GM18868 (cell line): Measurements from ENCODE around the gene ABTB2.
"Not testable (repeated sequence)": the region's sequence is repeated elsewhere in the genome, so short reads cannot be mapped to it uniquely, and the experiment has no call there.

Experiments used
- ATAC-seq: cut with Tn5 transposase; IDR thresholded peaks from one replicate; pipeline ENCODE4 v1.9.1; 2021; ENCODE audit warnings: mild to moderate bottlenecking, moderate library complexity; ENCODE audit not compliant: unreplicated experiment

Gene ABTB2

DNA sequence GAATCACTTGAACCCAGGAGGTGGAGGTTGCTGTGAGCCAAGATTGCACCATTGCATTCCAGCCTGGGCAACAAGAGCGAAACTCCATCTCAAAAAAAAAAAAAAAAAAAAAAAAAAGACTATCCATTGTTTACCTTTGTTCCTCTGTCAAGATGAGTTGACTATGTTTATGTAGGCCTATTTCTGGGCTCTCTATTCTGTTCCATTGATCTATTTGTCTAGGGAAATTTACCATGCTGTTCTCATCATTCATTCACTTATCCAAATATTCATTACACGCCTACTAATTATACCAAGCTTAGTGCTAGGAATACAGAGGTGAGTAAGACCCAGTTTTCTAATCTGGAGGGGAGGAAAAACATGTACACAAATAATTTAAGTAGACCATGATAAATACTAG is 139.1 kb downstream of the ABTB2 start:
- not testable (repeated sequence) for ATAC-seq

DNA sequence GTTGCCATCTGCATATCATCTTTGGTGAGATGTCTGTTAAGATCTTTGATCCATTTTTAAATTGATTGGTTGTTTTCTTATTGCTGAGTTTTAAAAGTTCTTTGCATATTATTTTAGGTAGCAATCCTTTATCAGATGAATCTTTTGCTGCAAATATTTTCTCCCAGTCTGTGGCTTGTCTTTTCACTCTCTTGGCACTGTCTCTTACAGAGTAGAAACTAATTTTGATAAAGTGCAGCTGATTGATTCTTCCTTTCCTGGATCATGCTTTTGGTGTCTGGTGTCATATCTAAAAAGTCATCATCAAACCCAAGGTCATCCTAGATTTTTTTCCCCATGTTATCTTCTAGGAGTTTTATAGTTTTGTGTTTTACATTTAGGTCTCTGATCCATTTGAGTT is 139.7 kb downstream of the ABTB2 start:
- ATAC-seq, result no peak

DNA sequence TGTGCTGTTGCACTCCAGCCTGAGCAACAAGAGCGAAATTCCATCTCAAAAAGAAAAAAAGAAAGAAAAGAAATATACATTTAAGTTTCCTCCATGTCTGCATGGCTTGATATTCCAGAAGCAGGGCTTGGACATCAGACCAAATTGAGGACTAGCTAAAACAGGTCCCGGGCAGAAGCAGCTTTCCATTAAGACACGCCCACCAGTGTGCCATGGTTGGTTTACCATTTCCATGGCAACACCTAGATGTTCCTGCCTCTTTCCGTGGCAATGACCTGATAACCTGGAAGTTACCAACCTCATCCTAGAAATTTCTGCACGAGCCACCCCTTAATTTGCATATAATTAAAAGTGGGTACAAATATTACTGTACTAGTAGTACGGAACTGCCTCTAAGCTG is 141.1 kb downstream of the ABTB2 start:
- ATAC-seq, result no peak

DNA sequence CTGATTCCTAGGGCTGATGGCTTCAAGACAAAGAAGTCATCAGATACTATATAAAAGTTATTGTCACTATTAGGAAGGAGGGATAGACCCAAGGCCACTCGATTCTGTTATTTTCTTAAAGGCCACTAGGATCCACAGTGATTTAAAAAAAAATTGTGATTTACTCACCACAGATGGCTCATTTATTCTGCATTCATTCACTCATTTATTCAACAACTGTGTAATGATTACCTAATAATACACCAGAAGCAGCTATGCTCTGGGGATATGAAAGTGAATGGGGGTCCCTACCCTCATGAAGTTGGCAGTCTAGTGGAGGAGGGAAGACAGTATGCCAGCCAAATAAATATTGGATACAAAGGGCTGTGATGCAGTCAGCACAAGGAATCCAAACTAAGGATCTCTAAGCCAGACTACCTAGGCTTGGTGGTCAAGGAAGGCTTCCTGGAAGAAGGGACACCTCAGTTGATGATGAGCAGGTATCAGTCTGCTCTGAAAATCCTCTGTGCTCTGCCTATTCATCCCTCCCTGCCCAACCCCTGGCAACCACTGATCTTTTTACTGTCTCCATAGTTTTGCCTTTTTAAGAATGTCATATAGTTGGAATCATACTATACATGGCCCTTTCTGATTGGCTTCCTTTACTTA is 141.9 kb downstream of the ABTB2 start:
- no peak for ATAC-seq

DNA sequence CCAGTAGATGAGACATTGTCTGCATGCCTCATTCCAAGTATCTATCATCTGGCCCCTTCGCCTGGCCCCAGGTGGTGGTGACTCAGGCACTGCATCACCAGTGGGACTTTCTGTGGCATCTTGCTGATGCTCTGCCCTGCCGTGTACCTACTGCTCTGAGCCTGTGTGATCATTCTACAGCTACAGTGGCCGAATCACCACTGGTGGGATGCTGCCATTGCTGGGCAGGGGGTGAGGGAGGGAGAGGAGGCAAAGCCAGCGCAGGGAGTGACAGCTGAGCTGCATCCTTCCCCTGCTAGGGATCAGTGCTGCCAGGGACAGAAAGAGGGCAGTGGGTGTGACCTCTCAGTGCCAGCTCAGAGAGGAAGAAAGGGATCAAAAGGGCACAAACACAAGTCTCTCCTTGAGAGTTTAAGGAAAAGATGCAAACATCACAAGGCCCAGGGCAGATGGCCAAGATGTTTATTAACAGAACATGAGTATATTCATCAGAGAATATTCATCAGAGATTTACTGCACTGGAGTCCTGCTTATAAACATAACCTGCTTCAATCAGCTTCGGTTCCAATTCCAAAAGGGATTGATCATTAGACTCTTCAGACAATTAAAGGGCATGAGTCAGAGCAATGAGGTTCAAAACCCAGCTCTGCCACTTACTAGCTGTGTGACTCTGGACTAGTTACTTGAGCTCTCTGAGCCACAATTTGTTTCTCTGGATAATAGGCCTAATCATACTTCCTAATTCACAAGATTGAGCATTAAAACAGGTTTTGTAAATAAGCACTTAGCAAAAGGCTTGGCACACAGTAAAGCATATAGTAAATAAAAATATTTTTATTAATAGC is 142.6 kb downstream of the ABTB2 start:
- ATAC-seq, result peak; percentile 77

DNA sequence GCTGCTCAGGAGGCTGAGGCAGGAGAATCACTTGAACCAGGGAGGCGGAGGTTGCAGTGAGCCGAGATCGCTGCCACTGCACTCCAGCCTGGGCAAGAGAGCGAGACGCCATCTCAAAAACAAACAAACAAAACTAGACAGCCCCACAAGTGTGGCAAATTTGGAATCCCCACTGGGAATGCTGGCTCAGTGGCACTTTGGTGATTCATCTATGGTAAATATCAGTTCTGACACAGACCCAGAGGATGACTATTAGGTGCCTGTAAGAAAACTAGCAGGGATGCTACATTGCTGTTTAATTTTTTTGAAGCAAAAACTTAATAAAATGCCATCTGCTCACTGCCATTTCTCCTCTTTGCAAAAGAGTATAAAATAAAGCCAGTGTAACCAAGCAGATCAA is 144.4 kb downstream of the ABTB2 start:
- no peak for ATAC-seq

DNA sequence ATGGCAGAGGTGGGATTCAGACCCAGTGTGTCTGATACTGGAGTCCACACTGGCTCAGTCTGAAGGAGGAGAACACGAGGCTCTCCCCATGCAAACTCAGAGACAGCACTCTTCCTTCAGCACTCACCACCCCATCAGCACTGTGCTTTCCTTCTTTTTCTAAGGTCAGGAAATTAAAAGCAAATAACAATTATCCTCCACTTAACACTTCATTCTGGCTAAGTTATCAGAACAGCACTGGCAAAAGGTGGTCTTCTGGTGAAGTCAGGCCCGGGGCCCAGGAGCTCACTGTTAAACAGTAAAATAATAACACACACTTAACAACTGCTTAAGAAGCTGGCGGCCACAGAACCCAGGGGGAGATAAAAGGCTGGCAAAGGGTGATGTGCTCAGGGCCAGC is 145.2 kb downstream of the ABTB2 start:
- ATAC-seq, result no peak

DNA sequence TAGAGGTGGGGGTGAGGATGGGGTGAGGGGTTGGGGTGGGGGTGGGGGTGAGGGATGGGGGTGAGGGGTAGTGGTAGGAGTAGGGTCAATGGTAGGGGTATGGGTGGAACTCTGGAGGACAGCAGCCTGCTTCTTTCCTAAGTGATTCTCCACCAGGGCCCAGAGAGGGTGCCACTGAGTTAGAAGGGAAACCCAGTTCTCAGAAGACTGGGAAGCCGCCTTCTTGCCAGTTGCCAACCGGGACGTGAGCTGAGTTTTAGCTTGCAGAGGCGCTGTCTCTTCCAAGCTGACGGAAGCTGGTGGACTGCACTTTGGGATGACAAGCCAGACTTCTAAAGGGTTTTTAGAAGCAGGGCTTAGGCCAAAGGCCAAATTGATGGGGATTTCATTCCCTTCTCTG is 148.0 kb downstream of the ABTB2 start:
- no peak for ATAC-seq

DNA sequence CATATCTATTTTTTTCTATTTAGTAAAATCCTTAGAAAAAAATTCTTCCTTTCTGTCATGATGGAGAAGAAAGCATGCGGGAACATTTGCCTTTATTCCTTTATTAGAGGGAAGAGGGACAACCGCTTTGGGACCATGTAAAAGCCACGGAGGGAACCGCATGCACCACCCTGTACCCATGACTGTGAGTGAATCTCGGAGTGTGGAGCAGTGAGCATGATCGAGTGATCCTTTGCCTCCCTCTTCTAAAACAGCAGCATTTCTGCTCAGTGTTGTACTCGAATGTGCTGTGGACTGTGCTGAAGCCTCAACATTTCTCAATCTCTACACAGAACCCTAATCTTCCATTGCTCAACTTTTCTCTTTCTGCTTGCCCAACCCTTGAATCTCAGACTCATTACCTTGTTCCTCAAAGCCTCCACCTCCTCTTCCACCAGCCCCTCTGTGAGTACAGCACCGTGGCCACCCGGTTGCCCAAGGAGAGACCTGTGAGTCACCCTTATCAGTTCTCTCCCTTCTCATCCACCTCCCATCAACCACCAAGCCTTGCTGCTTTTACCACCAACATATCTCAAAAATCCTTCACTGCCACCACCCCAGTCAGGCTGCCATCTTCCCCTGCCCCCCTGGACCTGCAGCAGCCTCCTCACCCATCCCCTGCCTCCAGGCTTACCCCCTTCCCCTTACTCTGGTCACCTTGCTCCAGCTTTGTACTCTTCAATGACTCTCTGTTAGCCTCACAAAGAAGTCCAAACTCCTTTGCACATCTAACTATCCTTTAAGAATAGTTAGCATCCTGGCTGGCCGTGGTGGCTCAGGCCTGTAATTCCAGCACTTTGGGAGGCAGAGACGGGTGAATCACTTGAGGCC is 149.3 kb downstream of the ABTB2 start:
- ATAC-seq, result no peak

DNA sequence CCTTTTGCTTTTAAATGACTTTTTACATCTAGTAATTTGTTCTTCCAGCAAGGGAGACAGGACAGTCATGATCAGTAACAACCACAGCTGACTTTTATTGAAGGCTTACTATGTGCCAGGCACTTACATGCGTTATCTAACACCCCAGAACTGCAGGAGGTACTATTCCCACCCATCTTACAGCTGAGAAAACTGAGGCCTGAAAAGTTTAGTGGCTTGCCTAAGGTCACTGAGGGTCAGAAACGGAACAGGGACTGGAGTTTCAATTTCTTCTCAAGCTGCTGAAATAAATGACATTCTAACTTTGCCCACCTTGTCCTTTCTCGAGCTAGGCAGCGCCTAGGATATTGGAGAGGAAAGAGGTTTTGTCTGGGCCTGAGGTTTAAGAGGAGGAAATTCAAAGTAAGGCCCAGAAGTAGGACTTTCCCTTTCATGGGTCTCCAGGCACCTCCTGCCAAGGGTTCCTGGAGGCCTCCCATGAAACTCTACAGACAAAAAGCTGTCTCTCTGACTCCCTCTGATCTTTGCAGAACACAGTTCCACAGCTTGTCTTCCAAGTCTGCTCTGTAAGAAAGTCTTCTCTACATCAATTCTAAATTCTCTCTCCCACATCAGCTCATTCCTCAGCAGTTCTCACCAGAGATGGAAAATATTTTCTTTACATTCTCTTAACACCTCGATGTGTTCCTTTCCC is 150.2 kb downstream of the ABTB2 start:
- no peak for ATAC-seq

DNA sequence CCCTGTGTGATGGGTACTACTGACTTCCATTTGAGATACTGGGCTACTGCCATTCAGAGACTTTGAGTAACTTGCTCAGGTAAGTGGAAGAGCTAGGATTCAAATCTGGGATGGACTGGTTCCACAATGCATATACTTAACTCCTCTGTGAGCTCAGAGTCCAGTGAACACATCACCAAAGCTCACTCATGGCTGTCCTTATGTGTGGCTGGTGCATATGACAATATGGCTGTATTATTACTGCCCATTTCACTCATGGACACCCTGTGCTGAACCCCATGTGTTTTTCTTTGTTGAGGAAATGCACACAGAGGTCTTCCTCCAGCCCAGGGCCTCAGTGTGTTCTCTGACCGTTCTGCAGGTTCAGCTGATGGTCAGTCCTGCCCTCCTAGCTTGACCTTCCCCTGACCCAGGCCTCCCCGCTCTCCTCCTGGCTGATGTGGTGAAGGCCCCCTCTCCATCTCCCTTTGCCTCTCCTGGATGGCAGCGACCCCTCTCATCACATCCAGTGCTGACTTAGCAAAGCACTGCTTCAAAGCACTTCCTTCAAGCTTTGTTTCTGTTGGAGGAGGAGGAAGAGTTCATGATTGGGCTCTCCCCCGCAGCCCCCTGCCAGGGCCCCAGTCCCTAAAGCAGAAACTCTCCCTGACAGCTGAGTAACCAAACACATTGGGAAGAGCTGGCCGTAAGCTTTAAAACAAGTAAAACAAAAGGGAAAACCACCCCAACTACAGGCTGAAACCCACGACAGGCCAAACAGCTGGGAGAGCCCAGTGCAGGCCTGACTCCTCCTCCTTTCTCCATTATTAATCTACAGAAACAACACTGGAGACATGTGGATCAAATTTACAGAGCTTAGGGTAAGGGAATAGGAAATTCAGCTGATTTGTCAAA is 151.2 kb downstream of the ABTB2 start:
- ATAC-seq, result no peak

DNA sequence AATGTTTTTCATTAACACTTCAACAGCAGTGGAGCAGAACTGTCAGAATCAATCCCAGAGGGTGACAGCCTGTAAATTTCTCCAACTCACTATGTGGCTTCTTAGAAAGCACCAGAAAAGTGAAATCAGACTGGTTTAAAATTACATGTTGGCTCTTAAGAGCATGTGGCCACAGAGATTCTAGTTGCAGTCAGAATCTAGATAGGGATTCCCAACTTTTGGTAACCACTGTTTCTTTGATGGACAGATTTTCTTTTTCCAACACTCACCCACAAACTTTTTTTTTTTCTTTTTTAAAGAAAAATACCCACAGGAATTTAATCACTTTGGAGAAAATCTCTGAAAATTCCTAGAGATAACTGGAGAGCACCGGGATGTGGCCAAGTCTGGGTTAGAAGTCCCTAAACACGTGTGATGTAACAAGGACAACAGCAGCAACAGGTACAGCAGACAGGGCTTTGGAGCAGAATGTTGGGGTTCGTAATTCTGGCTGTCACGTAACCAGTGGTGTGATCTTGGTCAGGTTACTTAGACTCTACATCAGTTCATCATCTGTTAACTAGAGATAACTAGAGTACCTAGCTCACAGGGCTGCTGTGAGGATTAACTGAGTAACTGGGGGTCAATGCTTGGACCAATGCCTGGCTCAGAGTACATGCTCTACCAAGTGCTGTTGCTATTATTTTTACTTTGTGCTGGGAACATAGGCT is 152.3 kb downstream of the ABTB2 start:
- ATAC-seq, result no peak

DNA sequence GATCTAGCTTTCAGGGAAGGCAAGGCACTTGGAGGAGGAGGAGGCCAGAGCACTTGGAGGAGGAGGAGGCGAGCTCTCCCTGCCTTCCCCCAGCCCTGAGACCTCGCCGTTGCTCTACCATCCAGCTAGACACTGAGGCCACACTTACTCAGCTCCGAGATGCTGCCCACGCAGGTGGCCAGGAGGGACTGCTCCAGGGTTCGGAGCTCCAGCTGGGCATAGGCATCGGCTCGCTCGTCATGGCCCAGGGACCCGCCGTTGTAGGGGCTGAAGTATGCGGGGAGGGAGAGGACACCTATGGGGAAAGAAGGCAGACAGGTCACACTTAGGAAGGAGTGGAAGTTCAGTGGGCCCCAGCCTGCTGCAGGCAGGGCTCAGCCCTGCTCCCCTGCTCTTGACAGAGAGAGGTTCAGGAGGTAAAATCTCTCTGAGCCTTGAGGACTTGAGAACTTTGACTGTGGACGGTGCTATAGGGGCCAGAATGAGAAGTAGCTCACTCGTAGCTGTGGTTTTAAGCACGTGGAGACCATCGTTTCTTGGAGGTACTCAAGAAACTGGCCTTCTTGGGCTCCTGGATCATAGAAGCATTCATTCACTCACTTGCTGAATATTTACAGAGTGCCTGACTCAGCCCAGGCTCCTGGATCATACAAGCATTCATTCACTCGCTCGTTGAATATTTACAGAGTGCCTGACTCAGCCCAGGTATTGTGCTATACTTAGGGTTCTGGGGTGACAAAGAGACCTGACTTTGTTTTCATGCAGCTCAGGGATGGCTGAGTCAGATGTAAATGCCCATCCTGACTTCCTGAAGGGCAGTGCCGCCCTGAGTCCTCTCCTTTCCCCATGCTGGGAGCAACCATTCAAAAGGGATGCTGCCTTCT is 153.2 kb downstream of the ABTB2 start:
- no peak for ATAC-seq

DNA sequence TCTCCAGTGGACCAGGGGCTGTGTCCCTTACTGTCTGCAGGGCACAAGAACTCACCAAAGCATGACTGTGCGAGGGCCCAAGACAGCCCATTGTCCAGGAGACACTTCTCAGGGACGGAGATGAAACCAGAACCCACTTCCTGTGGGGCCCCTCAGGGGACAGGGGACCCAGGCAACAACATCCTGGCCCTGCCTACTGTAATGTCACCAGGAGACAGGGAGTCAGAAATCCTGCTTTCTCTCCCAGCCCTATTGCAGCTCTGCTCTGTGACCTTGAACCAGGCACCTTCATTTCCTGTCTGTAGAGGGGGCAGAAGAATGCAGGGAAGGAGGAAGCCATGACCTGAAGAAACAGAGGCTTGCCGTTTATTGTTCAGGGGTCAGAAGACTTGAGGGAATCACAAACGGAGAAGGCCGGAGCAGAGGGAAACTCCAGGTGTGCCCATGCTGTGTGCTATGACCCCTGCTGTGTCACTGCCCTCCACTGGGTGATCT is 154.4 kb downstream of the ABTB2 start:
- ATAC-seq, result no peak

DNA sequence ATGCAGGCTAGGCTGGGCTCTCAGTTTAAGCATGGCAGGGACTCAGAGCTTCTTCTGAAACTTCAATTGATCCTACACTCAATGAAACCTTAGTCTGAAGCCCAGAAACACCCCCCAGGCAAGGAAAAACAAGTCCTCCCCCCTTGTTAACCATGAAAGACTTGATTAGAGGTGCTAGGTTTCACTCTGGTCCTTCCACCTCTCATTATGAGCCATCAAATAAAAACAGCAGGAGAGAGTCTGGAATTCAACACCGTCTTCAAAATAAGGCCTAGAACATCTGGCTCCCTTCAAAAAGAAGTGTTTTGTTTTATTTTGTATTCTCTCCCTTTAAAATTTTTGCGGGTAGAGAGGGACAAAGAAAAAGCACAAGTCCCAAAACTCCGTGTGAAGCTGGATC is 156.7 kb downstream of the ABTB2 start:
- no peak for ATAC-seq

DNA sequence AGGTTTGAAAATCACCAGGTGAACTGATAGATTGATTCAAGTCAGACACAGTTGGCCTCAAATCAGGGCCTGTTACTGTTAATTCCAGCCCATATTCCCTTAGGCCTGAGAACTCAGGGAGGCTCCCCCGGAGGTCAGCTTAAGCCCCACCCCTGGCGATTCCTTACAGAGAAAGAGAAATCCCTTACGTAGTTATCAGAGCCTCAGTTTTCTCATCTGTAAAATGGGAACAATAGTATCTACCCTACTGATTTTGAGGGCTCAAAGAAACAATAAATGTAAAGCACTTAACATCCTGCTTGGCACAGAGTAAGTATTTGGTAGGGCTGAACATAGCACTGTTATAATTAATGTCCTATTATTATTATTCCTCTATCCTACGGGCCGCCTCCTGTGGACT is 158.3 kb downstream of the ABTB2 start:
- ATAC-seq, result no peak

DNA sequence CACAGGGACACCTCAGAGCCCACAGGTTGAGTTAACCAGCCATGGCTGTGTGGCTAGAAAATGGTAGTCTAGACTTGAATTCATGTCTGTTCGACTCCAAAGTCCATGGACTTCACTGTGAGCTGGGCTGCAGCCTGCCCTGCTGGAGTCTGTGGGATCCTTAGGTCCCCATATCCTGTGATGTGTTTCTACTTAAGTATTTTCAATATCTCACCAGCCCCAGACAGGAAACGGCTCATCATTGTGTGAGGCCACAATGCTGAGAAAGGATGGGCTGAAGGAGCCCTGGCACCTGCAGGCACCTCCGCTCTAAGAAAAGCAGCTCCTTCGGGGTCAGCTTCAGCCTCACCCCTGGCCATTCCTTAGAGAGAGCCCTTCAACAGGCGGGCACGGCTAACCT is 159.3 kb downstream of the ABTB2 start:
- no peak for ATAC-seq

DNA sequence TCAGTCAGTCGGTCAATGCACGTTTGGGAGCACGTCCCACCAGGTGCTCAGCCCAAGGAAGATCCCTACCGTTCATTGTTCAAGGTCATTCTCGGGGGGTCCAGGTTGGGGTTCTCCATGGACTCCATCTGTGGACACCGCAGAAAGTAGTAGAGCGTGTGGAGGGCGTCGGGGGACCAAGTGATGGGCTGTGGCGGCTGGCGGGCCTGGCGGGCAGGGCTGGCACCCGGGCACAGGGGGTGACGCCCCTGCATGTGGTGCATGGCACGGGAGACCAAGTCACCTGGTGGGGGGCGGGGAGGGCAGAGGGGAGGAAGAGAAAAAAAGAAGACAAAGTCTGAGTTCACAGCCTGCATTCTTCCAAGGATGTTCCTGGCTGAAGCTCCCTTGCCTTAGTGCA is 160.6 kb downstream of the ABTB2 start:
- ATAC-seq, result no peak
